GM19099 (cell line): ENCODE data around the gene ZFYVE16.

Experiments
- POLR2A ChIP-seq: IDR thresholded peaks from 3 replicates; pipeline ENCODE4 v1.6.1; 2011; ENCODE audit warnings: low read depth; ENCODE audit not compliant: insufficient read length; ENCODE audit errors: extremely low read depth

ZFYVE16 gene

GRCh38 chr5:80408484-80409366 is 861 bp downstream of the ZFYVE16 start:
- no peak for TF ChIP-seq POLR2A

DNA sequence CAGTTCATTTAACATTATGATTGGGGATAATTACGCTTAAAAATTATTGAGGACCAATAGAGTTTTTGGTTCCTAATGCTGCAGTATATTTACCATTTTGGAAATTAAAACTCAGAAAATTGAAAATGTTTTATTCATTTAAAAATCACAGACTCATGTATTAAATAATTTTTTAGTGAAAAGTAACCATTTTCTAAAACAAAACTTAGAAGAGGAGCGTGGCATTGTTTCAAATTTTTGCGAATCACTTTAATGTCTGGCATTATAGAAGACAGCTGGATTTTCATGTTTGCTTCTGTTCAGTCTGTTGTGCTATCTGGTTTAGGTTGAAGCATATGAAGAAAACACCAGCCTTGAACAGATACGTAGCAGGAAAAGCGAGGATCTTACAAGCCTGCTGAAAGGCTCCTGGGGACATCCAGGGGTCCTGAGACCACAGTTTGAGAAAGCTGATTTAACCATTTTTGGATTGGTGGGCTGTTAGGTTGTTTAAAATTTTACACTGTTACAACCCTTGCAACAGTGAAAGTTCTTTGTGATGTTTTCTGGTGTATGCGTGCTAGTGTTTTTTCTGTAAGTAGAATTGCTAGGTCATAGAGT is 1.6 kb downstream of the ZFYVE16 start:
- TF ChIP-seq POLR2A = no peak

DNA sequence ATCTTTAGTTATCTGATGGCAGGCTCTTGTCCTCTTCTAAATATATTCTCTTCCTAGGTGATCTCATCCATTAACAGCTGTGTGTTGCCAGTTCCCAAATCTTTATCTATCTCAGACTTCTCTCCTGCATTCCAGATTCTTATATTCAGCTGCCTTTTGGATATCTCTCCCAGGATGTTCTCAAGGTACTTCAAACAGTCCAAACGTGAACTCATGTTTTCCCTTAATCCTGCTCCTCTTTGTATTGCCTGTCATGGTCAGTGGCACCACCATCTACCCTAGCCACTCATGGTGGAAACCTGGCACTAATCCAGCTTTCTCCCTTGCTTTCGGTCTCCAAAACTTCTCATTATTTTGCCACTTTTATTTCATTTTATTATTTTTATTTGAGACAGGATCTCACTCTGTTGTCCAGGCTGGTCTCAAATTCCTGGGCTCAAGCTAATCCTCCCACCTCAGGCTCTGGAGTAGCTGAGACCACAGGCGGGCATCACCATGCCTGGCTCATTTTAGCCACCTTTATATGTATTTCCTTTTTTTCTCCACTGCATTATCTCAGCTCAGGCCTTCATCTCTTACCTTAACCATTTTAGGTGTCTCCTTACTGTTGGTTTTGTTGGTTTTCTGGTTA is 3.8 kb downstream of the ZFYVE16 start:
- no peak for TF ChIP-seq POLR2A

GRCh38 chr5:80414113-80414512 is 6.2 kb downstream of the ZFYVE16 start:
- no peak for TF ChIP-seq POLR2A

GRCh38 chr5:80417973-80418372 is 10.1 kb downstream of the ZFYVE16 start:
- no peak for TF ChIP-seq POLR2A

- no peak for TF ChIP-seq POLR2A
Observed at GRCh38 chr5:80435476-80435875, 27.6 kb downstream of the ZFYVE16 start.

- no peak for TF ChIP-seq POLR2A
Observed at GRCh38 chr5:80437326-80437725, 29.5 kb downstream of the ZFYVE16 start.

DNA sequence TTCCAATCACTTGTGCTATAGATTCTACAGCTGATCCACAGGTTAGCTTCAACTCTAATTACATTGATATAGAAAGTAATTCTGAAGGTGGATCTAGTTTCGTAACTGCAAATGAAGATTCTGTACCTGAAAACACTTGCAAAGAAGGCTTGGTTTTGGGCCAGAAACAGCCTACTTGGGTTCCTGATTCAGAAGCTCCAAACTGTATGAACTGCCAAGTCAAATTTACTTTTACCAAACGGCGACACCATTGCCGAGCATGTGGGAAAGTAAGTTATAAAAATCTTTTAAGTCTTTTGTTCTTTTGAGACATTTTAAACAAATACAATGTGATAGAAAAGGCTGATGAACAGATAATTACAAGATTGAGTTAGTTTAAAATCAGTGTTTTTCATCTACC is 30.9 kb downstream of the ZFYVE16 start:
- no peak for TF ChIP-seq POLR2A

GRCh38 chr5:80439213-80439612 is 31.3 kb downstream of the ZFYVE16 start:
- TF ChIP-seq POLR2A = no peak

DNA sequence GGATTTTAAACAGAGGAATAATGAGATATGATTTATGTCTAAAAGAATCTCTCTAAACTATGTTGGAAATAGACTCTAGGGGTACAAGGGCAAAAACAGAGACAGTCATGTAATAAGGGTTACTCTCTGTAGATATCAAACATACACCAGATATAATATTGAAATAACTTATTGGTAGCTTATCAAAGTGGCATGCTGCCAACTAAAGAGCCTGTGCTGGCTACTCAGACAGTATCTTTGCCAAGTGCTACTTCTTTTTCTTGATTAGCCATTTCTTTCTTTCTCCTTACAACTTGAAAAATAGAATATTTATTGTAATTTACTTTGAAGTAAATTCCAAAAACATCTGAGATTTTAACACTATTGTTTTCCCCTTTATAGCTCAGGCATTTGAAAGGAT is 34.9 kb downstream of the ZFYVE16 start:
- no peak for TF ChIP-seq POLR2A

GRCh38 chr5:80453366-80453765 is 45.5 kb downstream of the ZFYVE16 start:
- no peak for TF ChIP-seq POLR2A

- TF ChIP-seq POLR2A = no peak
Observed at GRCh38 chr5:80463269-80463668, 55.4 kb downstream of the ZFYVE16 start.

DNA sequence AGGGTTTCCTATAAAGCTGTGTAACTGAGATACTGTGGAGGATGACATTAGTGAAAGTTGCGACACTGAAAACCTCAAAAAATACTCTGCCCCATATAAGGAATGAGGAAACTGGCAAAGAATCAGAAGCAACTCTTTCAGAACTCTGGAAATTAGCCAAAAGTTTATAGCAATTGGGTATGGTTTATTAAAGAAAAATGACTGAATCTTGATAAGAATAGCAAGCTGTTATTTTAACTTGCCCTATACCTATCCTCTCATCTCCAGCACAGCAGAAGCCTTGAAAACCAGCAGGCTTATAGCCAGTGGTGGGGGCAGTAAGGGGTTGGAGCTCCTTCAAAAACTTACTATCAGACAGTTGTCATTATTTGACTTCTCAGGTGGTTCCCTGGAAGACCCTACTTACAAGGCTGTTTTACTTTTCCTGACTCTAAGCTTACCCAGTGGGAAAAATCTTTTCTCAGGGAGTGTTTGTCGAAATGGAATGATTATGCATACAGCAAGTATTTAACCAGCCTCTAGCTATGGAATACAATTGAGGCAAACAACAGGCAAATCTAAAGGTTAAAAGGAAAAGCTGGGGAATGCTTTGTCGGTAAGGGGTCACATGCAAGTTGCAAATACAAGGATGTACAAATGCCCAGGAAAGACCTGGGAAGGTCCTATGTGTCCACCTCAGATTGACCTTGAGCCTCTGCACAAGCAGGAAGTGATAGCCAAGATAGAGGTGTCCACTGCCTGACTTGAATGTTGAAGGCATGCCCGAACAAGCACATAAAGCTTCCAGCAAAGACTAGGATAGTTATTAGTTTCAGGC is 59.0 kb downstream of the ZFYVE16 start:
- no peak for TF ChIP-seq POLR2A

DNA sequence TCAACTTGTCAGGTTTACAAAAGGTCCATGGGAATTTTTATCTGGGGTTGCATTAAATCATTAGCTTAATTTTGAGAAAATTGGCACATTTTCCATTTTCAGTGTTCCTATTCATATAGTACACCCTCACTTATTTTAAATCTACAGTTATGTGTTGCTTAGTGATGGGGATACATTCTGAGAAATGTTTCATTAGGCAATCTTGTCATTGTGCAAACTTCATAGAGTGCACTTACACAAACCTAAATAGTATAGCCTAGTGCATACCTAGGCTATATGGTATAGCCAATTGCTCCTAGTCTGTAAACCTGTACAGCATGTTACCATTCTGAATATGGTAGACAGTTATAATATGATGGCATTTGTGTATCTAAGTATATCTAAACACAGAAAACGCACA is 60.3 kb downstream of the ZFYVE16 start:
- TF ChIP-seq POLR2A = no peak

DNA sequence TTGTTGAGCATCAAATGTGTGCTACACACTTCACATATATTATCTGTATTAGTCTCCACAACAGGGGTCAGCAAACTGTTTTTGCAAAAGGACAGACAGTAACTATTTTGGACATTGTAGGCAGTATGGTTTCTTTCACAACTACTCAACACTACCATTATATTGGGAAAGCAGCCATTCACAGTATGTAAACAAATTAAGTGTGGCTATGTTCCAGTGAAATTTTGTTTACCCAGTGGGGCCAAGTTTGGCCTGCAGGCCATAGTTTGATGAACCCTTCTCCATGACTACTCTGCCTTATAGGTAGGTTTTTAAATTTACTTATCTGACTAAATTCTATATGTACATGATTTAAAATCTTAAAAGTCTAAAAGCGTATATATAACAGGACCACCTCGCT is 67.1 kb downstream of the ZFYVE16 start:
- TF ChIP-seq POLR2A = no peak

- no peak for TF ChIP-seq POLR2A
Observed at GRCh38 chr5:80479713-80480112, 71.8 kb downstream of the ZFYVE16 start.

DNA sequence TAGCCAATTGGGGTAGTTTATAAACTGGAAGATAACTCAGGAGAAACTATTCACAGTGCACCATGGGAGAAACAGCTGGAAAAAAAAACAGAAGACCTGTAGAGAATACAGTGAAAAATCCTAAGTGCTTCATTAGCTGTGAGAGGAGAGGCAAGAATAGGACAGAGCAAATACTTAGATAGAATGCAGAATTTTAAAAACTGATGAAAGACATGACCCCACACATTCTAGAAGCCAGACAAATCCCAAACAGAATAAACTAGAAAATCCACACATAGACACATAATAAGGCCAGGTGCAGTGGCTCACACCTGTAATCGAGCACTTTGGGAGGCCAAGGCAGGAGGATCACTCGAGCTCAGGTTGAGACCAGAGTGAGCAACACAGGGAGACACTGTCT is 72.5 kb downstream of the ZFYVE16 start:
- no peak for TF ChIP-seq POLR2A
